Body of pancreas (tissue), 4 donors: ENCODE data around the gene FBN2. TPM values are rescaled to one million over a fixed set of nuclear protein-coding genes. Genes with fewer than 3 reads are reported as not detected.

ENCODE experiments used
- ATAC-seq: fragments of 150-250 bp; one replicate; pipeline ENCODE4 v1.9.1; 2016
- DNase-seq, 4 donors: peaks; one replicate each; pipeline ENCODE4 v3.0.0-alpha.2; 2019
- H3K27ac ChIP-seq, 4 donors: fragments of 200-600 bp; sonication (generic); 1 replicate in 3 of 4; 2 replicates in 1 of 4; pipeline versions ENCODE4 v1.5.1 to v1.6.1; 2016 to 2019; ENCODE audit warnings: mild to moderate bottlenecking in 1 of 4, mixed read lengths in 1 of 4, moderate library complexity in 1 of 4
- H3K27me3 ChIP-seq, 2 donors: fragments of 200-600 bp; sonication (generic); one replicate each; pipeline ENCODE4 v1.6.0; 2016; ENCODE audit warnings: mild to moderate bottlenecking in 1 of 2
- H3K36me3 ChIP-seq, 2 donors: fragments of 200-600 bp; sonication (generic); replicated peaks in 1 of 2; 2 replicates each; pipeline ENCODE4 v1.5.1; 2016; ENCODE audit warnings: low read depth in 2 of 2; ENCODE audit not compliant: insufficient read depth in 1 of 2
- H3K4me1 ChIP-seq: fragments of 200-600 bp; sonication (generic); one replicate; pipeline ENCODE4 v1.6.0; 2016
- H3K4me3 ChIP-seq, 2 donors: fragments of 200-600 bp; sonication (generic); 1 replicate in 1 of 2; 2 replicates in 1 of 2; pipeline ENCODE4 v1.5.1; 2016 to 2019
- H3K9me3 ChIP-seq, 3 donors: fragments of 200-600 bp; sonication (generic); 1 replicate in 2 of 3; 2 replicates in 1 of 3; pipeline ENCODE4 v1.5.1; 2016
- CTCF ChIP-seq, 7 experiments: fragments of 450-650 bp in 4 of 7; fragments of 200-600 bp in 3 of 7; sonication (generic) in 3 of 7; IDR thresholded peaks; one replicate each; pipeline ENCODE4 v1.5.1; 2016 to 2019; ENCODE audit warnings: antibody characterized with exemption in 7 of 7
- POLR2A ChIP-seq, 3 donors: fragments of 450-650 bp; IDR thresholded peaks; one replicate each; pipeline ENCODE4 v1.6.1; 2016; ENCODE audit warnings: antibody characterized with exemption in 3 of 3, mild to moderate bottlenecking in 2 of 3
- WGBS, 2 donors: methylation state at CpG; one replicate each; pipeline ENCODE4 v1.1.5; 2017; 5-methylcytosine and 5-hydroxymethylcytosine counted together
- intact Hi-C: fragments of 100-400 bp; cut with DNase I; formaldehyde crosslinking; loops from one replicate; pipeline ENCODE4 v1.15.1; 2023
- total RNA-seq, 2 donors: library from RNA; depleted of rRNA; stranded (reverse); fragments of >200 nt; gene quantifications; one replicate each; pipeline ENCODE4 v1.1.0, GENCODE V29; 2016

The FBN2 gene
- total RNA-seq, 2 donors from 2014 or later, result 0.26 TPM; not detected in 1

- ATAC-seq, result no peak
- H3K9me3 ChIP-seq, result no peaks in the 10 kb centered on the region
- TF ChIP-seq CTCF (IDR thresholded peaks at IDR 0.05) (no peak), POLR2A (IDR thresholded peaks at IDR 0.05) (no peak)
- H3K36me3 ChIP-seq, result no peaks in the 10 kb centered on the region
- no peaks in the 10 kb centered on the region for H3K27me3 ChIP-seq
- no peak overlapping the region for H3K4me3 ChIP-seq
- DNase-seq, result no peak
- no peak overlapping the region for H3K27ac ChIP-seq
- intact Hi-C loops, result no loop called here
- H3K4me1 ChIP-seq, result no peaks in the 10 kb centered on the region
Measured at GRCh38 chr5:128424646-128425045, 113.4 kb downstream of the FBN2 start.

DNA sequence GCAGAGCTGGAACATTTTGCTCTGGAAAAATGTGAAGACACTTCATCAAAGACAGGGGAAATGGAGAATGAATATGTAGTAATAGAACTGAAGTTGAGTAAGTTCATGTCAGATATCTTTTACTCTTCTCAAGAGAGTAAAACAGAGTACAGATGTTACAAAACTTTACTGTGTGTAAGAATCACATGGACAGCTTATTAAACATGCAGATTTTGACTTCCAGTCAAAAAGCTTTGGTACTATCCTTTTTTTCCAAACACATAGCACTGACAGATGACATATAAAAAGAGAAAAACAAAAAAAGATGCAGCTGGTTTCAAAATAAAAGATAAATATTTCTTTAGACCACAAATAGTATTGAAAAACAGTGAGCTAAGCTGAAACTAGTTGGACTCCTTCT, 115.4 kb downstream of the FBN2 start:
- TF ChIP-seq POLR2A (IDR thresholded peaks at IDR 0.05), result no peak
- TF ChIP-seq CTCF (IDR thresholded peaks at IDR 0.05), result no peak
- Histone ChIP-seq H3K4me1 (no peaks in the 10 kb centered on the region), H3K27ac (no peak overlapping the region), H3K9me3 (no peaks in the 10 kb centered on the region), H3K36me3 (no peaks in the 10 kb centered on the region), H3K4me3 (no peak overlapping the region), H3K27me3 (no peaks in the 10 kb centered on the region)
- DNase-seq, result no peak
- intact Hi-C loops, result no loop called here
- no peak for ATAC-seq

DNA sequence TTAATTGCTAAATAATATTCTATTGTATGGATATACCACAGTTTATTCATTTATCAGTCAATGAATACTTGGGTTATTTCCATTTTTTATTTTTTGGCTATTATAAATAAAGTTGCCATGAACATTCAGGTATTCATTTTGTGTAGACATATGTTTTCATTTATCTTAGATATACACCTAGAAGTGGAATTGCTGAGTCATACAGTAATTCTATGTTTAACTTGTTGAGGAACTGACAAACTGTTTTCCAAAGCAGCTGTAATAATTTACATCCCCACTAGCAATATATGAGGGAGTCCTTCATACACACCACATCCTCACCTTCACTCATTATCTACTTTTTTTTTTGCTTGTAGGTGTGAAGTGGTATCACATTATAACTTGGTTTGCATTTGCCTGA, 123.6 kb downstream of the FBN2 start:
- H3K4me3 ChIP-seq, result no peak overlapping the region
- ATAC-seq, result no peak
- H3K4me1 ChIP-seq, result no peaks in the 10 kb centered on the region
- no peaks in the 10 kb centered on the region for H3K27me3 ChIP-seq
- DNase-seq, result no peak
- intact Hi-C loops, result no loop called here
- H3K27ac ChIP-seq, result no peak overlapping the region
- H3K9me3 ChIP-seq, result no peaks in the 10 kb centered on the region
- H3K36me3 ChIP-seq, result no peaks in the 10 kb centered on the region
- TF ChIP-seq CTCF (IDR thresholded peaks at IDR 0.05) (no peak), POLR2A (IDR thresholded peaks at IDR 0.05) (no peak)

DNA sequence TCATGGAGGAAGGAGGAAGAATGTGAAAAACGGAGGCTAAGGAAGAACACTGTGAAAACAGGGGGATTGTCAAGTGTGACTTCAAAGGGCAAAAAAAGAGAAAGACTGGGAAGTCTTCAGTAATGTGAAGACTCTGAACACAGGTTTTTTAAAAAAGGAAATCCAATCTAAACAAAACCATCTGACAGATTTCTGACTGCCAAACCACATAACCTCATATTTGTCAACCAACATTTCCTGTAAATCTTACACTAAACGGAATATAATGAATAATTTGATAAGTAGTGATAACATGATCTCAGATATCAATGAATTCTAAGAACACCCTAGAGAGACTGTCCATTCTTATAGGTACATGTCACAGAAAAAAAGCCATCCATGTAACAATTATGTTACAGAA, 124.7 kb downstream of the FBN2 start:
- Histone ChIP-seq H3K36me3 (no peaks in the 10 kb centered on the region), H3K4me1 (no peaks in the 10 kb centered on the region), H3K9me3 (no peaks in the 10 kb centered on the region), H3K27ac (no peak overlapping the region), H3K4me3 (no peak overlapping the region), H3K27me3 (no peaks in the 10 kb centered on the region)
- TF ChIP-seq POLR2A (IDR thresholded peaks at IDR 0.05) (no peak), CTCF (IDR thresholded peaks at IDR 0.05) (no peak)
- ATAC-seq, result no peak
- no peak for DNase-seq
- 17 to 29% methylated on average over 2 of the region's 2 CpGs for WGBS, 2 donors
- intact Hi-C loops, result no loop called here

- Histone ChIP-seq H3K36me3 (no peaks in the 10 kb centered on the region), H3K27ac (no peak overlapping the region), H3K4me1 (no peaks in the 10 kb centered on the region), H3K4me3 (no peak overlapping the region), H3K27me3 (no peaks in the 10 kb centered on the region), H3K9me3 (no peaks in the 10 kb centered on the region)
- WGBS, 2 donors, result 35 to 62% methylated on average over 1 of the region's 1 CpG
- TF ChIP-seq POLR2A (IDR thresholded peaks at IDR 0.05) (no peak), CTCF (IDR thresholded peaks at IDR 0.05) (no peak)
- intact Hi-C loops, result no loop called here
- no peak for DNase-seq
- ATAC-seq, result no peak
Measured at GRCh38 chr5:128412145-128412930, 125.7 kb downstream of the FBN2 start.
